Gastrocnemius medialis (tissue), 4 donors: ENCODE results near the gene SMARCD1. TPM values are rescaled to one million over a fixed set of nuclear protein-coding genes. Genes with fewer than 3 reads are reported as not detected.

ENCODE experiments used
- ATAC-seq, 2 donors: fragments of 150-250 bp; one replicate each; pipeline ENCODE4 v1.9.1; 2016
- DNase-seq, 2 donors: peaks; one replicate each; pipeline ENCODE4 v3.0.0-alpha.2; 2019
- H3K27ac ChIP-seq, 4 donors: fragments of 200-600 bp; sonication (generic); 1 replicate in 1 of 4; 2 replicates in 3 of 4; pipeline ENCODE4 v1.5.1; 2016 to 2018; ENCODE audit warnings: mild to moderate bottlenecking in 2 of 4, moderate library complexity in 1 of 4
- H3K27me3 ChIP-seq, 3 donors: fragments of 200-600 bp; sonication (generic) in 2 of 3; 1 replicate in 1 of 3; 2 replicates in 2 of 3; pipeline versions ENCODE4 v1.5.1 to v1.6.0; 2016 to 2019; ENCODE audit warnings: mild to moderate bottlenecking in 1 of 3, moderate library complexity in 1 of 3
- H3K36me3 ChIP-seq, 2 donors: fragments of 200-600 bp; sonication (generic) in 1 of 2; one replicate each; pipeline ENCODE4 v1.5.1; 2017 to 2018
- H3K4me1 ChIP-seq, 2 donors: fragments of 200-600 bp; sonication (generic) in 1 of 2; one replicate each; pipeline ENCODE4 v1.5.1; 2016 to 2017; ENCODE audit warnings: mild to moderate bottlenecking in 2 of 2
- H3K4me3 ChIP-seq, 4 donors: fragments of 200-600 bp; sonication (generic) in 3 of 4; 1 replicate in 1 of 4; 2 replicates in 3 of 4; pipeline ENCODE4 v1.5.1; 2016 to 2019; ENCODE audit warnings: mild to moderate bottlenecking in 2 of 4
- H3K9me3 ChIP-seq, 3 donors: fragments of 200-600 bp; sonication (generic) in 2 of 3; 1 replicate in 1 of 3; 2 replicates in 2 of 3; pipeline ENCODE4 v1.5.1; 2016 to 2019
- CTCF ChIP-seq, 5 experiments: fragments of 450-650 bp in 3 of 5; fragments of 200-600 bp in 2 of 5; sonication (generic) in 2 of 5; IDR thresholded peaks in 4 of 5; conservative IDR thresholded peaks in 1 of 5; 1 replicate in 4 of 5; 2 replicates in 1 of 5; pipeline ENCODE4 v1.5.1; 2016 to 2019; ENCODE audit warnings: antibody characterized with exemption in 5 of 5, mild to moderate bottlenecking in 3 of 5, moderate library complexity in 3 of 5
- POLR2A ChIP-seq, 2 donors: fragments of 450-650 bp; IDR thresholded peaks; one replicate each; pipeline ENCODE4 v1.6.1; 2017; ENCODE audit warnings: antibody characterized with exemption in 2 of 2, mild to moderate bottlenecking in 2 of 2, moderate library complexity in 2 of 2
- in situ Hi-C, 4 donors: fragments of 200-750 bp; cut with MboI; loops; one replicate each; pipeline versions ENCODE4 v1.15.0 to v1.8.0; 2017; ENCODE audit warnings: low sequenced_read_pairs in 4 of 4
- intact Hi-C: fragments of 100-400 bp; cut with DNase I; formaldehyde crosslinking; loops from one replicate; pipeline ENCODE4 v1.15.1; 2023; ENCODE audit warnings: low total_unique reads
- total RNA-seq, 4 donors: library from RNA; depleted of rRNA; stranded (reverse); fragments of >200 nt; gene quantifications; one replicate each; pipeline versions ENCODE4 v1.1.0 to v1.2.3, GENCODE V29; 2016

SMARCD1 gene
- total RNA-seq, 4 donors from 2014 or later, result 16.9 to 27.3 (median 20.1) TPM

GRCh38 chr12:50041062-50041860, 43.9 kb upstream of the SMARCD1 start:
- TF ChIP-seq POLR2A (IDR thresholded peaks at IDR 0.05) (no peak), CTCF (IDR thresholded peaks at IDR 0.05 in 4 of 5, conservative IDR thresholded peaks at IDR 0.05 in 1 of 5) (no peak)
- intact Hi-C loops, result no loop called here
- Histone ChIP-seq H3K27me3 (no peaks in the 10 kb centered on the region), H3K4me1 (no peaks in the 10 kb centered on the region), H3K4me3 (no peak overlapping the region), H3K27ac (no peak overlapping the region), H3K9me3 (no peaks in the 10 kb centered on the region), H3K36me3 (no peaks in the 10 kb centered on the region)
- no peak for ATAC-seq
- DNase-seq, result no peak
- in situ Hi-C loops, result no loop called here

GRCh38 chr12:50041962-50042361, 43.2 kb upstream of the SMARCD1 start:
- in situ Hi-C loops, result no loop called here
- H3K4me3 ChIP-seq, result no peak overlapping the region
- intact Hi-C loops, result no loop called here
- no peaks in the 10 kb centered on the region for H3K36me3 ChIP-seq
- DNase-seq (no peak), ATAC-seq (no peak)
- H3K27me3 ChIP-seq, result no peaks in the 10 kb centered on the region
- H3K4me1 ChIP-seq, result no peaks in the 10 kb centered on the region
- no peak overlapping the region for H3K27ac ChIP-seq
- H3K9me3 ChIP-seq, result no peaks in the 10 kb centered on the region
- no peak for TF ChIP-seq POLR2A (IDR thresholded peaks at IDR 0.05)
- no peak for TF ChIP-seq CTCF (IDR thresholded peaks at IDR 0.05 in 4 of 5, conservative IDR thresholded peaks at IDR 0.05 in 1 of 5)

GRCh38 chr12:50042693-50043092, 42.4 kb upstream of the SMARCD1 start:
- H3K4me3 ChIP-seq, result no peak overlapping the region
- no peaks in the 10 kb centered on the region for H3K4me1 ChIP-seq
- no peaks in the 10 kb centered on the region for H3K9me3 ChIP-seq
- intact Hi-C loops (no loop called here), in situ Hi-C loops (no loop called here)
- H3K27me3 ChIP-seq, result no peaks in the 10 kb centered on the region
- no peak for ATAC-seq
- TF ChIP-seq POLR2A (IDR thresholded peaks at IDR 0.05), result no peak
- TF ChIP-seq CTCF (IDR thresholded peaks at IDR 0.05 in 4 of 5, conservative IDR thresholded peaks at IDR 0.05 in 1 of 5), result no peak
- H3K27ac ChIP-seq, result no peak overlapping the region
- H3K36me3 ChIP-seq, result no peaks in the 10 kb centered on the region
- DNase-seq, result no peak

- Histone ChIP-seq H3K36me3 (no peaks in the 10 kb centered on the region), H3K4me1 (no peaks in the 10 kb centered on the region), H3K4me3 (no peak overlapping the region), H3K9me3 (no peaks in the 10 kb centered on the region), H3K27ac (no peak overlapping the region), H3K27me3 (peaks cover 0 to 4% (median 3%) of the 10 kb centered on the region in 3 donors)
- TF ChIP-seq CTCF (IDR thresholded peaks at IDR 0.05 in 4 of 5, conservative IDR thresholded peaks at IDR 0.05 in 1 of 5), result no peak
- no peak for TF ChIP-seq POLR2A (IDR thresholded peaks at IDR 0.05)
- ATAC-seq, result no peak
- in situ Hi-C loops, result no loop called here
- intact Hi-C loops, result no loop called here
- no peak for DNase-seq
These were observed 41.8 kb upstream of the SMARCD1 start for GRCh38 chr12:50043308-50043707.
